Activated CD4-positive, CD25-positive, alpha-beta regulatory T cell treated with anti-CD3 and anti-CD28 coated beads, Interleukin-2, amount 50 U/mL, for 24 hours (primary cell): ENCODE measurements around the gene VPS18.

Experiments
- ATAC-seq, 2 donors: fragments of 150-1000 bp; cut with Tn5 transposase; one replicate each; pipeline ENCODE4 v1.10.0; 2021; ENCODE audit warnings: mild to moderate bottlenecking in 1 of 2, moderate library complexity in 1 of 2

VPS18 gene

DNA sequence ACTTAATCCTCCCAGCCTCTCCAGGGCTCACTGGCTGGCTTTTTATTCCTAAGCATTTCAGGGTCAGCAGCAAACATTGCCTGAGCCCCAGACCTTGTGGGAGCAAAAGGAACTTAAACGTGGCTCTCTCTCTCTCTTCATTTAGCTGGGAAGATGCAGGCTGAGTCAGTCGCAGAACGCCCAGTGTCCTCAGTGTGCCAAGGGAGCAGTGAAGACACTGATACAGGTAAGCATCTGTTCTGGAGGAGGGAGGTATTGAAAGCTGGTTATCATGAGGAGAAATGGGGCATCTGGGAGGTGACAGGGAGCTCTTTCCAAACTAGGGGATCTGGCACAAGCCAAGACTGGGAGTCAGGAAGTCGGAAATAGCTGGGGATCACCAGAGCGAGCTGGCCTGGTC is 24.6 kb upstream of the VPS18 start:
- no peak for ATAC-seq

DNA sequence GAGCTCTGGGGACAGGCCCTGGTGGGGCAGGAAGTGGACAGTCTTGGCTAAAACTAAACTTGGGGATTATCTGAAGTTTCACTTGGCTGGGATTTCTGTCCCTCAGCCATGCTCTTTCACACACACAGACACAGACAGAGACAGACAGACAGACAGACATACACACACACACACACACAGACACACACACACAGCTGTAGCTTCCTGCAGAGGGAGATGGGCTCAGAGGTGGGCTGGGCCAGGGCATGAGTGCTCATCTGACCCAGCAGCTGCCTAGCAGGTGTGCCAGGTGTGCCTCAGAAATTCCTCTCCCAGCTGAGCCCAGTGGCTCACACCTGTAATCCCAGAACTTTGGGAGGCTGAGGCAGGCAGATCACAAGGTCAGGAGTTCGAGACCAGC is 23.5 kb upstream of the VPS18 start:
- no peak for ATAC-seq

- ATAC-seq: no peak
Observed at GRCh38 chr15:40871749-40872617, 22.3 kb upstream of the VPS18 start.

GRCh38 chr15:40872791-40873693 is 21.2 kb upstream of the VPS18 start:
- ATAC-seq: no peak

DNA sequence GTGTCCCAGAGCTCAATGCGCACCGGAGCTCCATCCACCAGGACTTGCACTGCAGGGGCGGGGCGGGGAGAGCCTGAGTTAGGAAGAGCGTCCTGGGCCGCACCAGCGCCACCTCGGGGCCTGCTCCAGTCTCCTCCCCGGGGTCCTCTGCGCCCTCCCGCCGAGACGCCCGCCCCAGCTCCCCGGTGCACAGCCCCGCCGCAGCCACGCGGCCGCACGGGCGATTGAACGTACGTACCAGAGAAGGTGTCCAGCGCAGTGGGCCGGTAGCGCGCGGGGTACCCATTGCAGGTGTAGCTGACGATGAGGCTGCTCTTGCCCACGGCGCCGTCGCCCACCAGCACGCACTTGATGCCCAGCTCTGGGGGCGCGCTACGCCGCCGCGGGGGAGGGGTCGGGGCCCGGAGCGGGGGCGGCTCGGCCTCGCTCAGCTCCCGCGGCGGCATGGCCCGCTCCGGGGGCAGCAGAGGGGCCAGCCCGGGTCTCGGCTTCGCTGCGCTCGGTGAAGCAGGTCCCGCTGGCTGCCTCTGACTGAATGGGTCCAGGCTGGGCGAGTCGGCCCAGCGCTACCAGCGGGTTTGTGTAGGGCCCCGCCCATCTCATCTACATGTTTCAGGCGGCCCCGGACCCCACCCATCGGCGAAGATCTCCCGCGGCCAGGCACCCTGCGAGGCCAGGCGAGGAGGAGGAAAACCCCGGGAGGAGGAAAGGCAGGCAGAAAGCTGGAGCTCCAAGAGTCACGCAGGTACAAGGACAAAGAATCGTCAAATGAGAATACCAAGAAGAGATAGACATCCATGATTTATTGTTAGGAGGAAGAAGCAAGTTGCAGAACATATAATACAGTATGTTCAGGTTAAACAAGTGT is 20.3 kb upstream of the VPS18 start, which contains the start of gene RHOV:
RHOV (minus strand) TSS at position 541 of the 868 bp plus-strand sequence; CDS start at position 446, 95 bp downstream.
- peak; percentile 70 to 77 for ATAC-seq

DNA sequence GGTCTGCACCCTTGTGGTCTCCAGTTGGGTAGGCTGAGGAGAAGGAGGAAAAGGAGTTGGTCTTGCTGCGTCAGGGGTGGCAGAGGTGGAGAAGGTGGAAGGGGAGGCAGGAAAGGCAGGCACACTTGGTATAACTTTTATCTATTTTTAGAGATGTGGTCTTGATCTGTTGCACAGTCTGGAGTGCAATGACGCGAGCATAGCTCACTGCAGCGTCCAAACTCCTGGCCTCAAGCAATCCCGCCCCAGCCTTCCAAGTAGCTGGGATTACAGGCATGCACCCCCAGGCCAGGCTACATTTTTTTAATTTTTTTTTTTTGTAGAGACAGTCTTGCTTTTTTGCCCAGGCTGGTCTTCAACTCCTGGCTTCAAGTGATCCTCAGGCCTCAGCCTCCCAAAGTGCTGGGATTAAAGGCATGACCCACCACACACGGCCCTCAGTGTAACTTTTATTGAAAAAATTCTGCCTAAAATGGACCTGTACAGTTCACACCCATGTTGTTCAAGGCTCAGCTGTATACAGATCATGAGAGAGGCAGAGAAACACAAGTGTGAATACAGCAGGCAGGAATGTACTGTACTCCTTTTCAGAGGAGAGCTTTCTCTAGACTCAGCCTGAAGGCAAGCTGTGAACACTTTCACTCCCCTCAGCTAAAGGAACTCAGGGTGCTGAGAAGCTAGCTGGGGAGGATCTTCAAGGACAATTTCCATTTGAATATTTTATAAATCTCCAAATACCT is 18.1 kb upstream of the VPS18 start:
- no peak for ATAC-seq

DNA sequence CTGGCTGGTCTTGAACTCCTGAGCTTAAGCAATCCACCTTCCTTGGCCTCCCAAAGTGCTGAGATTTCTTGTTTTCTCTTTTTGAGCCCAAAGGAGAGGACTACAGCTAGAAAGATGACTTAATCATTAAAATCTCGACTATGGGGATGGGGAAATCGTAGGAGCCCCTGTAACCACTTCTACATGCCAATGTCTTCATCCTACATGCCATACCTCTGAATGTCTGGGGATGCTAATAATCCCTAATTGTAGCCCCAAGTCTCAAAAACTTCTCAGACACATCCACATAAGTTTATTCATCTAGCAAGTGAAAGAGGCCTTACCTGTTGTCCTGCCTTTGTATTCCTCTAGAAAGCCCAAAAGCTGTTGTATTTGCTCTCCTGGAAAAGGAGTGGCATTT is 16.6 kb upstream of the VPS18 start:
- ATAC-seq: no peak

GRCh38 chr15:40878785-40879184 is 15.5 kb upstream of the VPS18 start:
- ATAC-seq: peak; percentile 92 to 94

DNA sequence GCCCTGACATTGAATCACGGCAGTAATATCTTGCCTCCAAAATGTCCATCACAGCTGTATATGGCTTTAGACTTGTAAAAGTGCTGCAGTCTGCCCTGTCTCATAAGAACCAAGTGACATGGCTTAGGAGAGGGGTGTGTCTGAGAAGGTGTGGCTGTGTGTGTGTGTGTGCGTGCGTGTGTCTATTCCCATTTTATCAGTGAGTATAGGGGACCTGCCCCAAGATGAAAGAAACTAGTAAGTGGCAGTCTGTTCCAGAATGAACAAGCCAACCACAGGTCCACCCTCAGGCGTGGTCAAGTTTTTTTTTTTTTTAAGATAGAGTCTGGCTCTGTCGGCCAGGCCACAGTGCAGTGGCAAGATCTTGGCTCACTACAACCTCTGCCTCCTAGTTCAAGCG is 14.6 kb upstream of the VPS18 start:
- ATAC-seq: no peak

GRCh38 chr15:40881351-40881750 is 12.9 kb upstream of the VPS18 start:
- no peak for ATAC-seq

DNA sequence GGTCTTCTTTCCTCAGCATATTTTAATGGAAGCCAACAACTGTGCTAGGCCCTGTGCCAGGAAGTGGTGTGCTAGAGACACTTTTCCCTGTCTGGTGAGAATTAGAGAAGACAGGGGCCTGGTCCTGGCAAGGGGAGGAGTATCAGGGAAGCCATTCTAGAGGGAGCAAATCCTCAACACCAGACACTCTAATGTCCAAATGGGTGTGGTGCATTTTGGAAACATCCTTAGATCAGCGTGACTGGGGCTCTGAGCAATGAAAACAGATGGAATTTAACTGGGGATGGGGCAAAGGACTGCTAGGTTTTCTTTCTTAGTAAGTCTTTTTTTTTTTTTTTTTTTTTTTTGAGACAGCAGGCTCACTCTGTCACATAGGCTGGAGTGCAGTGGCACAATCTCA is 7.7 kb upstream of the VPS18 start:
- no peak for ATAC-seq

DNA sequence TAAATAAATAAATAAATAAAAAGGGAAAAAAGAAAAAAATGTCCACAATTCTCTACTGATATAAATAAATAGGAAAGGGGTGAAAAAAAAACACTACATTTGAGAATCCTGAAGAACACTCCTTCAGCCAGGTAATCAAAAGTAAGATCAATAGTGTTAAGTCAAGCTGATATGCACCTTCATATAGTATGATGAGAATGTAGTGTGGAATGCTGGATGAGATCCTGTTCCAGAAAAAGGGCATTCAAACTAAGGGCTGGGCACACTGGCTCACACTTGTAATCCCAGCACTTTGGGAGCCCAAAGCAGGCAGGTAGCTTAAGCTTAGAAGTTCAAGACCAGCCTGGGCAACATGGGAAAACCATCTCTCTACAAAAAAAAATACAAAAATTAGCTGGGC is 5.1 kb upstream of the VPS18 start:
- ATAC-seq: no peak

GRCh38 chr15:40891138-40891537 is 3.1 kb upstream of the VPS18 start:
- ATAC-seq: no peak

- ATAC-seq: no peak
Observed at GRCh38 chr15:40891810-40892446, 2.3 kb upstream of the VPS18 start.

GRCh38 chr15:40892447-40893012 is 1.7 kb upstream of the VPS18 start:
- ATAC-seq: no peak

DNA sequence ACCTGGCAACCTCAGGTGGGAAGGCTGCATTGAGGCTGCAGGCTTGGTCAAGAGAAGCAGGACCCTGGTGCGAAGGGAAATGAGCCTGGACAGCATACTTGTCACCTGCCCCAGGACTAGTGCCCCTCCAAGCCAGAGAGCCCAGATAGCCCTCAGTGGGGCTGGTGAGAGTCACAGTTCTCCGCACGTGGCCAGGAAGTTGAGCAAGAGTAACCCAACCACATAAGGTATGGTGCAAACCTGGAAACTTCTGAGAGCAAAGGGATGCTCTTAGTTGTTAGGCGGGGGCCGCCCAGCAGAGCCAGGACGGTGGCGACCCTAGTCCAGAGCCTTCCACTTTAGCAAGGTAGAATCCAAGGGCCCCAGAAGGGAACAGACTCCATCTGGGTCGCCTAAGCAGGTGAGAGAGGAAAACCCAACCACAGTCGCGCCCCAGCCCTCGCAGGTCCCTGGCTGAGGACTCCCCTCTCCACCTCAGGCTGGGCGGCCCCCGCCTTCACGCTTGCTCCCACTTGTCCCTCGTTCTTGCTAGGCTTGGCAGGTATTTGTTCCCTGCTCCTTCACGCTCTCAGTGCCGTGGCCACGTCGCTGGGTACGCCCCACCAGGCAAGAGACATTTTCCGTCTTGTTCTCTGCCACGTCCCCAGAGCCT is 1.1 kb upstream of the VPS18 start:
- no peak for ATAC-seq

- peak; percentile 64 to 68 for ATAC-seq
Observed at GRCh38 chr15:40894681-40895448, 615 bp downstream of the VPS18 start.

- no peak for ATAC-seq
Observed at GRCh38 chr15:40899536-40900207, 5.4 kb downstream of the VPS18 start.
